Measurements from ENCODE around the gene RBM6. TPM values are rescaled to one million over a fixed set of nuclear protein-coding genes. Genes with fewer than 3 reads are reported as not detected.

RBM6 gene
- polyA plus RNA-seq, 1 experiment = 33.4 TPM

- ChIA-PET CTCF (interaction anchor here (0.8 to 1.3 kb wide), 2 partner anchors 21 to 388 kb away, joined by 3 read pairs; no protein-coding TSS in a partner anchor), POLR2A (no interaction called here)
- Histone ChIP-seq H3K27me3 (ENCODE audit: control insufficient read depth, insufficient read depth, low read length) (no peaks in the 10 kb centered on the region), H3K36me3 (ENCODE audit: control insufficient read depth, insufficient read depth, low read length) (no peaks in the 10 kb centered on the region; the same call in 1 of the 2 replicates), H3K4me3 (ENCODE audit: low read depth, low read length) (no peak overlapping the region)
- DNase-seq (ENCODE audit: low read depth) = no peak
- no peak for TF ChIP-seq CTCF (IDR thresholded peaks at IDR 0.05; ENCODE audit: insufficient read depth, low read depth, low read length)
Observed at GRCh38 chr3:49927798-49928197, 12.2 kb upstream of the RBM6 start.

- no peak overlapping the region for H3K4me3 ChIP-seq (ENCODE audit: low read depth, low read length)
- CTCF ChIA-PET = interaction anchor here (1.0 to 1.7 kb wide), 6 partner anchors 8 to 23 kb away, joined by 3 to 6 read pairs (median 3); partner anchors contain the start of gene RBM6
Observed at GRCh38 chr3:49928481-49929017, 11.4 kb upstream of the RBM6 start.

GRCh38 chr3:49929291-49930167 is 10.4 kb upstream of the RBM6 start, which contains the start of gene MON1A:
TSS of gene MON1A (minus strand) at chr3:49929811. CDS start at chr3:49913346, 16,465 bp downstream.
- peak; percentile 52 for DNase-seq (ENCODE audit: low read depth)
- H3K4me3 ChIP-seq (ENCODE audit: low read depth, low read length) = peak within 1 kb of the TSS; percentile 90
- no peaks in the 10 kb centered on the region for H3K27me3 ChIP-seq (ENCODE audit: control insufficient read depth, insufficient read depth, low read length)
- H3K36me3 ChIP-seq (ENCODE audit: control insufficient read depth, insufficient read depth, low read length) = no peaks in the 10 kb centered on the region; the same call in 1 of the 2 replicates
- CTCF ChIA-PET = interaction anchor here (0.9 to 1.7 kb wide), 9 partner anchors 9 to 139 kb away, joined by 3 to 6 read pairs (median 3); partner anchors contain the start of gene RBM6
- peak; percentile 46 for TF ChIP-seq CTCF (IDR thresholded peaks at IDR 0.05; ENCODE audit: insufficient read depth, low read depth, low read length)
- POLR2A ChIA-PET = interaction anchor here (0.6 to 1.0 kb wide), 2 partner anchors 11 to 78 kb away, joined by 4 to 9 read pairs; partner anchors contain the start of gene RBM6

More at GRCh38 chr3:49928481-49929017, 11.4 kb upstream of the RBM6 start:
- no peaks in the 10 kb centered on the region; the same call in 1 of the 2 replicates for H3K36me3 ChIP-seq (ENCODE audit: control insufficient read depth, insufficient read depth, low read length)
- DNase-seq (ENCODE audit: low read depth) = no peak
- POLR2A ChIA-PET = no interaction called here
- TF ChIP-seq CTCF (IDR thresholded peaks at IDR 0.05; ENCODE audit: insufficient read depth, low read depth, low read length) = no peak
- no peaks in the 10 kb centered on the region for H3K27me3 ChIP-seq (ENCODE audit: control insufficient read depth, insufficient read depth, low read length)

GRCh38 chr3:49930168-49930690 is 9.7 kb upstream of the RBM6 start:
- ChIA-PET POLR2A (interaction anchor here (0.6 to 1.0 kb wide), 2 partner anchors 10 to 77 kb away, joined by 4 to 9 read pairs; partner anchors contain the start of gene RBM6), CTCF (interaction anchor here (1.2 to 1.7 kb wide), 6 partner anchors 10 to 139 kb away, joined by 3 to 6 read pairs (median 4); partner anchors contain the start of gene RBM6)
- H3K4me3 ChIP-seq (ENCODE audit: low read depth, low read length) = peak overlapping the region; percentile 90
- TF ChIP-seq CTCF (IDR thresholded peaks at IDR 0.05; ENCODE audit: insufficient read depth, low read depth, low read length) = no peak
- no peaks in the 10 kb centered on the region; the same call in 1 of the 2 replicates for H3K36me3 ChIP-seq (ENCODE audit: control insufficient read depth, insufficient read depth, low read length)
- H3K27me3 ChIP-seq (ENCODE audit: control insufficient read depth, insufficient read depth, low read length) = no peaks in the 10 kb centered on the region
- DNase-seq (ENCODE audit: low read depth) = no peak

Measured in BJ (cell line).